Activated naive CD8-positive, alpha-beta T cell treated with anti-CD3 and anti-CD28 coated beads, Interleukin-2, amount 50 U/mL, for 24 hours (primary cell): ENCODE results near the gene NCBP2L.
A peak's percentile ranks its signal among the peaks of the same experiment; 100 is the strongest.

ENCODE experiments used
- ATAC-seq: fragments of 150-1000 bp; cut with Tn5 transposase; one replicate; pipeline ENCODE4 v1.10.0; 2021
- DNase-seq: peaks from one replicate; pipeline ENCODE4 v3.0.0; 2021
- H3K27ac Mint-ChIP-seq: one replicate; pipeline ENCODE4 v1.8.0; 2021; ENCODE audit warnings: mild to moderate bottlenecking, mixed read lengths
- H3K27me3 Mint-ChIP-seq: one replicate; pipeline ENCODE4 v1.8.0; 2021; ENCODE audit warnings: mixed read lengths
- H3K36me3 Mint-ChIP-seq: one replicate; pipeline ENCODE4 v1.8.0; 2021; ENCODE audit warnings: low read depth, mixed read lengths
- H3K4me1 Mint-ChIP-seq: one replicate; pipeline ENCODE4 v1.8.0; 2021; ENCODE audit warnings: mixed read lengths
- H3K4me3 Mint-ChIP-seq: one replicate; pipeline ENCODE4 v1.8.0; 2021; ENCODE audit warnings: mild to moderate bottlenecking, moderate library complexity, mixed read lengths
- H3K9me3 Mint-ChIP-seq: one replicate; pipeline ENCODE4 v1.8.0; 2021; ENCODE audit warnings: mixed read lengths

NCBP2L gene

GRCh38 chrX:107818900-107819521 lies 41.5 kb downstream of the NCBP2L start:
- peak; percentile 6 for DNase-seq
- no peak for ATAC-seq
- Mint-ChIP-seq H3K4me1 (peaks cover 9% of the 10 kb centered on the region), H3K27me3 (no peaks in the 10 kb centered on the region), H3K4me3 (no peak overlapping the region), H3K27ac (no peak overlapping the region), H3K36me3 (no peaks in the 10 kb centered on the region), H3K9me3 (peaks cover 4% of the 10 kb centered on the region)

- Mint-ChIP-seq H3K27me3 (peaks cover 8% of the 10 kb centered on the region), H3K27ac (no peak overlapping the region), H3K9me3 (peaks cover 4% of the 10 kb centered on the region), H3K4me1 (peaks cover 38% of the 10 kb centered on the region), H3K4me3 (no peak overlapping the region), H3K36me3 (no peaks in the 10 kb centered on the region)
- ATAC-seq (no peak), DNase-seq (no peak)
These were observed 45.5 kb downstream of the NCBP2L start for GRCh38 chrX:107823042-107823441.

- Mint-ChIP-seq H3K4me1 (peaks cover 38% of the 10 kb centered on the region), H3K27ac (peak overlapping the region; percentile 9), H3K9me3 (peaks cover 4% of the 10 kb centered on the region), H3K27me3 (peaks cover 8% of the 10 kb centered on the region), H3K36me3 (no peaks in the 10 kb centered on the region), H3K4me3 (no peak overlapping the region)
- ATAC-seq (no peak), DNase-seq (no peak)
These were observed 45.9 kb downstream of the NCBP2L start for GRCh38 chrX:107823456-107823855.

GRCh38 chrX:107825698-107826237 lies 48.2 kb downstream of the NCBP2L start, which contains the start of gene MID2:
Gene MID2, plus strand, starts transcription at chrX:107825866. Its CDS starts 561 bp downstream, at chrX:107826427.
- H3K4me1 Mint-ChIP-seq, result peaks cover 46% of the 10 kb centered on the region
- peak within 1 kb of the TSS; percentile 81 for H3K4me3 Mint-ChIP-seq
- H3K9me3 Mint-ChIP-seq, result no peaks in the 10 kb centered on the region
- no peaks in the 10 kb centered on the region for H3K36me3 Mint-ChIP-seq
- H3K27me3 Mint-ChIP-seq, result peaks cover 8% of the 10 kb centered on the region
- peak; percentile 56 for ATAC-seq
- peak within 1 kb of the TSS; percentile 68 for H3K27ac Mint-ChIP-seq
- peak; percentile 41 for DNase-seq

- ATAC-seq (peak; percentile 35), DNase-seq (peak; percentile 33)
- Mint-ChIP-seq H3K36me3 (no peaks in the 10 kb centered on the region), H3K4me3 (peak overlapping the region; percentile 81), H3K27me3 (peaks cover 8% of the 10 kb centered on the region), H3K4me1 (peaks cover 45% of the 10 kb centered on the region), H3K9me3 (no peaks in the 10 kb centered on the region), H3K27ac (peak overlapping the region; percentile 86)
These were observed 48.9 kb downstream of the NCBP2L start for GRCh38 chrX:107826238-107827029.

- ATAC-seq, result no peak
- Mint-ChIP-seq H3K27me3 (peaks cover 8% of the 10 kb centered on the region), H3K9me3 (no peaks in the 10 kb centered on the region), H3K4me3 (peak overlapping the region; percentile 81), H3K36me3 (no peaks in the 10 kb centered on the region), H3K27ac (peak overlapping the region; percentile 86), H3K4me1 (peaks cover 45% of the 10 kb centered on the region)
- DNase-seq, result no peak
These were observed 49.7 kb downstream of the NCBP2L start for GRCh38 chrX:107827030-107827831.

GRCh38 chrX:107827852-107828251 lies 50.3 kb downstream of the NCBP2L start:
- Mint-ChIP-seq H3K36me3 (no peaks in the 10 kb centered on the region), H3K27ac (peak overlapping the region; percentile 40), H3K4me1 (peaks cover 45% of the 10 kb centered on the region), H3K27me3 (peaks cover 8% of the 10 kb centered on the region), H3K9me3 (no peaks in the 10 kb centered on the region), H3K4me3 (peak overlapping the region; percentile 65)
- no peak for DNase-seq
- peak; percentile 54 for ATAC-seq

GRCh38 chrX:107829878-107830277 lies 52.3 kb downstream of the NCBP2L start:
- Mint-ChIP-seq H3K36me3 (no peaks in the 10 kb centered on the region), H3K27ac (no peak overlapping the region), H3K9me3 (no peaks in the 10 kb centered on the region), H3K27me3 (peaks cover 3% of the 10 kb centered on the region), H3K4me1 (peaks cover 29% of the 10 kb centered on the region), H3K4me3 (no peak overlapping the region)
- no peak for DNase-seq
- no peak for ATAC-seq

- Mint-ChIP-seq H3K27ac (no peak overlapping the region), H3K9me3 (no peaks in the 10 kb centered on the region), H3K27me3 (peaks cover 2% of the 10 kb centered on the region), H3K4me3 (no peak overlapping the region), H3K4me1 (peaks cover 21% of the 10 kb centered on the region), H3K36me3 (no peaks in the 10 kb centered on the region)
- no peak for ATAC-seq
- DNase-seq, result no peak
These were observed 53.7 kb downstream of the NCBP2L start for GRCh38 chrX:107831071-107831730.

GRCh38 chrX:107834275-107835201 lies 57.0 kb downstream of the NCBP2L start:
- H3K4me1 Mint-ChIP-seq, result peaks cover 7% of the 10 kb centered on the region
- H3K36me3 Mint-ChIP-seq, result no peaks in the 10 kb centered on the region
- H3K27ac Mint-ChIP-seq, result no peak overlapping the region
- no peak overlapping the region for H3K4me3 Mint-ChIP-seq
- ATAC-seq (no peak), DNase-seq (no peak)
- no peaks in the 10 kb centered on the region for H3K27me3 Mint-ChIP-seq
- H3K9me3 Mint-ChIP-seq, result no peaks in the 10 kb centered on the region

- H3K4me3 Mint-ChIP-seq, result no peak overlapping the region
- no peaks in the 10 kb centered on the region for H3K27me3 Mint-ChIP-seq
- peaks cover 3% of the 10 kb centered on the region for H3K36me3 Mint-ChIP-seq
- no peak for ATAC-seq
- DNase-seq, result no peak
- H3K9me3 Mint-ChIP-seq, result no peaks in the 10 kb centered on the region
- H3K4me1 Mint-ChIP-seq, result peaks cover 8% of the 10 kb centered on the region
- no peak overlapping the region for H3K27ac Mint-ChIP-seq
These were observed 59.4 kb downstream of the NCBP2L start for GRCh38 chrX:107836958-107837357.

- peaks cover 17% of the 10 kb centered on the region for H3K4me1 Mint-ChIP-seq
- ATAC-seq (no peak), DNase-seq (no peak)
- H3K4me3 Mint-ChIP-seq, result no peak overlapping the region
- H3K36me3 Mint-ChIP-seq, result peaks cover 5% of the 10 kb centered on the region
- no peaks in the 10 kb centered on the region for H3K27me3 Mint-ChIP-seq
- no peaks in the 10 kb centered on the region for H3K9me3 Mint-ChIP-seq
- no peak overlapping the region for H3K27ac Mint-ChIP-seq
These were observed 63.4 kb downstream of the NCBP2L start for GRCh38 chrX:107840971-107841370.

- Mint-ChIP-seq H3K27ac (no peak overlapping the region), H3K9me3 (no peaks in the 10 kb centered on the region), H3K27me3 (no peaks in the 10 kb centered on the region), H3K4me3 (no peak overlapping the region), H3K36me3 (peaks cover 5% of the 10 kb centered on the region), H3K4me1 (peaks cover 17% of the 10 kb centered on the region)
- no peak for DNase-seq
- ATAC-seq, result no peak
These were observed 65.3 kb downstream of the NCBP2L start for GRCh38 chrX:107842715-107843400.
